Upper lobe of left lung (tissue), 6 donors: ENCODE results near the gene ELOVL1. TPM values are rescaled to one million over a fixed set of nuclear protein-coding genes. Genes with fewer than 3 reads are reported as not detected.
"Not testable (repeated sequence)": the region's sequence is repeated elsewhere in the genome, so short reads cannot be mapped to it uniquely, and the experiment has no call there.

Experiments used
- ATAC-seq, 2 donors: fragments of 200-7000 bp; cut with Tn5 transposase; one replicate each; pipeline ENCODE4 v1.9.1; 2022; ENCODE audit warnings: mild to moderate bottlenecking in 2 of 2, moderate library complexity in 2 of 2; ENCODE audit not compliant: low FRiP score in 2 of 2
- DNase-seq, 2 donors: peaks; one replicate each; pipeline ENCODE4 v3.0.0-alpha.2; 2019 to 2020
- H3K27ac ChIP-seq, 4 donors: fragments of 200-600 bp; sonication (generic); one replicate each; pipeline ENCODE4 v1.5.1; 2016 to 2019
- H3K27me3 ChIP-seq, 4 donors: fragments of 200-600 bp; sonication (generic); one replicate each; pipeline ENCODE4 v1.5.1; 2017 to 2019
- H3K36me3 ChIP-seq, 4 donors: fragments of 200-600 bp; sonication (generic); one replicate each; pipeline ENCODE4 v1.5.1; 2016 to 2019
- H3K4me1 ChIP-seq, 4 donors: fragments of 200-600 bp; sonication (generic); one replicate each; pipeline ENCODE4 v1.5.1; 2018 to 2019
- H3K4me3 ChIP-seq, 4 donors: fragments of 200-600 bp; sonication (generic); one replicate each; pipeline ENCODE4 v1.5.1; 2017 to 2019; ENCODE audit warnings: mild to moderate bottlenecking in 2 of 4, moderate library complexity in 1 of 4
- H3K9me3 ChIP-seq, 4 donors: fragments of 200-600 bp; sonication (generic); one replicate each; pipeline ENCODE4 v1.5.1; 2018 to 2019
- CTCF ChIP-seq, 6 experiments: fragments of 450-650 bp in 4 of 6; fragments of 200-600 bp in 2 of 6; sonication (generic) in 2 of 6; IDR thresholded peaks; one replicate each; pipeline ENCODE4 v1.5.1; 2016 to 2019; ENCODE audit warnings: antibody characterized with exemption in 6 of 6
- EP300 ChIP-seq, 4 donors: sonication (generic); formaldehyde crosslinking; IDR thresholded peaks; one replicate each; pipeline ENCODE4 v1.5.1; 2017; ENCODE audit warnings: antibody characterized with exemption in 4 of 4, control low read depth in 2 of 4
- POLR2A ChIP-seq, 4 donors: fragments of 450-650 bp; IDR thresholded peaks; one replicate each; pipeline ENCODE4 v1.5.1; 2016 to 2017; ENCODE audit warnings: antibody characterized with exemption in 4 of 4, mild to moderate bottlenecking in 2 of 4
- POLR2AphosphoS5 ChIP-seq, 2 donors: sonication (generic); formaldehyde crosslinking; IDR thresholded peaks; one replicate each; pipeline ENCODE4 v1.5.1; 2017; ENCODE audit warnings: antibody characterized with exemption in 2 of 2
- WGBS, 2 donors: methylation state at CpG; one replicate each; pipeline ENCODE4 v1.1.5; 2017 to 2018; 5-methylcytosine and 5-hydroxymethylcytosine counted together
- total RNA-seq, 6 donors: library from RNA; depleted of rRNA in 4 of 6; stranded (reverse); fragments of >200 nt in 4 of 6; gene quantifications; one replicate each; pipeline versions ENCODE4 v1.1.0 to v1.2.1, GENCODE V29; 2016 to 2021
- donor health status: DM: no; HTN: no; CAD: no; lungs with moderate emphysema.
- donor health status: DM: no; HTN: yes; CAD: no; lungs with severe emphysema.

Gene ELOVL1
- total RNA-seq, 6 donors from 2014 or later = 32.5 to 118 (median 72.0) TPM

GRCh38 chr1:43405876-43406234 is 38.0 kb upstream of the ELOVL1 start:
- WGBS, 2 donors = 97 to 98% methylated on average over 2 of the region's 2 CpGs
- H3K27me3 ChIP-seq = no peaks in the 10 kb centered on the region
- no peak for TF ChIP-seq POLR2A (IDR thresholded peaks at IDR 0.05)
- TF ChIP-seq CTCF (IDR thresholded peaks at IDR 0.05) = no peak
- TF ChIP-seq POLR2AphosphoS5 (IDR thresholded peaks at IDR 0.05) = no peak
- no peak for TF ChIP-seq EP300 (IDR thresholded peaks at IDR 0.05)
- H3K4me1 ChIP-seq = peaks cover 0 to 7% (median 2%) of the 10 kb centered on the region in 4 donors
- no peak for ATAC-seq
- H3K27ac ChIP-seq = no peak overlapping the region
- H3K4me3 ChIP-seq = no peak overlapping the region
- DNase-seq = no peak
- peaks cover 16 to 80% (median 53%) of the 10 kb centered on the region in 4 donors for H3K36me3 ChIP-seq
- H3K9me3 ChIP-seq = no peaks in the 10 kb centered on the region

DNA sequence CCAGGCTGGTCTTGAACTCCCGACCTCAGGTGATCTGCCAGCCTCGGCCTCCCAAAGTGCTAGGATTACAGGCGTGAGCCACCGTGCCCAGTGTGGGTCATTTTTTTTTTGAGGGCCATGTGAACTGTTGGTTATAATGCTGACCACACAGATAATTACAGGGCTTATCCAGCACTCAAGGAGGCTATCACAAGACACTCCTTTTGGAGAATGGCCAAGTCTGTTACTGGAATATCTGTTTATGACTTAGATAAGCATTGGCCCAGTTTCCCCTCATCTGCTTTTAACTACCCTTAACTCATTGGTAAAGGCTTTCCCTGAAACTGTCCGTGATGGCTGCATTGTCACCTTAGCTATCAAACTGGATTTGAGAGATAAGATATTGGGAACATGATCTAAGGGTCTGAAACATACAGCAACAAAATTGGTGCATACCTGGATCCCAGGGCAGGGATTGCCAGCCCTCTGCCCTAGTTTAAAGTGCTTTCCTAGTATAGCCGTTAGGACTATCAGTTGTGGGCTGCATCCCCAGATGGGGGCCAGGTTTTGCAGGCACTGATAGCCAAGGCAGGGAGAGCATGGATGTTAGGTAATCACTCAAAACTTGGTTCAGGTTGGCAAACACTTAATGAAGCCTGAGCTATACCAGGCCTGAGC is 37.5 kb upstream of the ELOVL1 start:
- Histone ChIP-seq H3K36me3 (peaks cover 16 to 78% (median 52%) of the 10 kb centered on the region in 4 donors), H3K4me1 (peaks cover 0 to 7% (median 2%) of the 10 kb centered on the region in 4 donors), H3K9me3 (no peaks in the 10 kb centered on the region), H3K4me3 (no peak overlapping the region), H3K27ac (no peak overlapping the region), H3K27me3 (no peaks in the 10 kb centered on the region)
- TF ChIP-seq EP300 (IDR thresholded peaks at IDR 0.05) (no peak), POLR2A (IDR thresholded peaks at IDR 0.05) (no peak)
- 86 to 90% methylated on average over 6 of the region's 6 CpGs for WGBS, 2 donors
- no peak for ATAC-seq
- no peak for DNase-seq

GRCh38 chr1:43404353-43404752 is 36.5 kb upstream of the ELOVL1 start:
- DNase-seq (no peak), ATAC-seq (no peak)
- 97 to 98% methylated on average over 6 of the region's 6 CpGs for WGBS, 2 donors
- H3K27me3 ChIP-seq = no peaks in the 10 kb centered on the region
- H3K9me3 ChIP-seq = no peaks in the 10 kb centered on the region
- no peak overlapping the region for H3K27ac ChIP-seq
- no peak for TF ChIP-seq EP300 (IDR thresholded peaks at IDR 0.05)
- TF ChIP-seq POLR2A (IDR thresholded peaks at IDR 0.05) = no peak
- TF ChIP-seq CTCF (IDR thresholded peaks at IDR 0.05) = no peak
- no peak for TF ChIP-seq POLR2AphosphoS5 (IDR thresholded peaks at IDR 0.05)
- no peak overlapping the region for H3K4me3 ChIP-seq
- H3K4me1 ChIP-seq = peaks cover 0 to 7% (median 2%) of the 10 kb centered on the region in 4 donors
- peaks cover 16 to 69% (median 48%) of the 10 kb centered on the region in 4 donors for H3K36me3 ChIP-seq

DNA sequence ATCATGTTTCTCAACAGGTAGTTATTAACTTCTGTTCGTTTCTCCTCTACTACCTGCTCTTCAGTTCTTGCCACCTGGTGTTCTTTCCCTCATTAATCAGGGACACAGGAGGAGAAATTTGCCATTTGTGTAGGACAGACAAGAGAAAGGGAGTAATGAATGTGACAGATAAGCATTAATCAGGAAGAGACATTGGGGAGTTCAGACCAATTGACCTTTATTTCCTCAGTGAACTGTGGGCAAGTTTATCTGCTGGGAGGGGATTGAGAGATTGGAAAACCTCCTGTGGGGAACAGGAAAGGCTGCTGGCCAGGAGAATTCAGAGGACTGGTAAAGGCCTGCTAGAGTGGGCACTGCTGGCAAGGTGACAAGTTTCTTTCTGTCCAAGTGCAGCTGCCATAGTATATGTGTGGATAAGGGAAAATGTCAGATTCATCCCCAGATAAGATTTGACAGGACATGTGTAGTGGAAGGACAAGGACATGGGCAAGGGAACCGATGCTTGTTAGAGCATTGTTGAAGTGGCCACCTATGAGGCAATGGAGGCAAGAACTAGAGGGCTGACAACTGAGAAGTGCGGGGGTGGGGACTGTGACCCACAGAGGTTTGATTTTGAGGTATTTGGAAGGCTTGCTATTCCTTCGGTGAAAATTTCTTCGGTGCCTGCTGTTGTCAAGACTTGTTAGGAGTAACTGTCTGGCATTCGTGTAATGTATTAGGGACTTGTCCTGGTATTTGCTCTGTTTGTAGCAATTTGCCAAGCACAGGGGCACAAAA is 34.5 kb upstream of the ELOVL1 start:
- Histone ChIP-seq H3K27me3 (no peaks in the 10 kb centered on the region), H3K9me3 (no peaks in the 10 kb centered on the region), H3K4me1 (peaks cover 0 to 7% (median 2%) of the 10 kb centered on the region in 4 donors), H3K4me3 (no peak overlapping the region), H3K27ac (no peak overlapping the region), H3K36me3 (peaks cover 16 to 50% (median 40%) of the 10 kb centered on the region in 4 donors)
- WGBS, 2 donors = 80 to 82% methylated on average over 6 of the region's 6 CpGs
- DNase-seq (no peak), ATAC-seq (no peak)
- TF ChIP-seq POLR2A (IDR thresholded peaks at IDR 0.05) (no peak), EP300 (IDR thresholded peaks at IDR 0.05) (no peak), POLR2AphosphoS5 (IDR thresholded peaks at IDR 0.05) (no peak), CTCF (IDR thresholded peaks at IDR 0.05) (no peak)

GRCh38 chr1:43400441-43400840 is 32.6 kb upstream of the ELOVL1 start:
- H3K4me3 ChIP-seq, DNase-seq, H3K27ac ChIP-seq, H3K9me3 ChIP-seq, H3K27me3 ChIP-seq, ATAC-seq: not testable (repeated sequence)
- Histone ChIP-seq H3K4me1 (peaks cover 0 to 11% (median 3%) of the 10 kb centered on the region in 4 donors), H3K36me3 (peaks cover under 1 to 47% (median 22%) of the 10 kb centered on the region in 4 donors)
- 93 to 96% methylated on average over 9 of the region's 9 CpGs for WGBS, 2 donors
